Right kidney (tissue), 9 donors: Measurements from ENCODE around the gene FAM131B.
"Not testable (repeated sequence)": the region's sequence is repeated elsewhere in the genome, so short reads cannot be mapped to it uniquely, and the experiment has no call there.

ENCODE experiments used
- DNase-seq: peaks from one replicate; pipeline ENCODE4 v3.0.0-alpha.2; 2016
- long read RNA-seq, 8 donors: transcript quantifications; one replicate each; lab custom pipeline, GENCODE V29; 2026

FAM131B gene
- long read RNA-seq, donor 1, result 0 reads
- long read RNA-seq, donor 2, result 0 reads
- long read RNA-seq, donor 3, result 0 reads
- long read RNA-seq, donor 4, result 0 reads
- long read RNA-seq, donor 5, result 0 reads
- long read RNA-seq, donor 6, partial matches to known transcripts, result 215 of 245 reads
- long read RNA-seq, donor 6, other reads (novel, unspliced or antisense), result 30 of 245 reads
- long read RNA-seq, donor 7, result 0 reads
- long read RNA-seq, donor 8, result 0 reads

DNA sequence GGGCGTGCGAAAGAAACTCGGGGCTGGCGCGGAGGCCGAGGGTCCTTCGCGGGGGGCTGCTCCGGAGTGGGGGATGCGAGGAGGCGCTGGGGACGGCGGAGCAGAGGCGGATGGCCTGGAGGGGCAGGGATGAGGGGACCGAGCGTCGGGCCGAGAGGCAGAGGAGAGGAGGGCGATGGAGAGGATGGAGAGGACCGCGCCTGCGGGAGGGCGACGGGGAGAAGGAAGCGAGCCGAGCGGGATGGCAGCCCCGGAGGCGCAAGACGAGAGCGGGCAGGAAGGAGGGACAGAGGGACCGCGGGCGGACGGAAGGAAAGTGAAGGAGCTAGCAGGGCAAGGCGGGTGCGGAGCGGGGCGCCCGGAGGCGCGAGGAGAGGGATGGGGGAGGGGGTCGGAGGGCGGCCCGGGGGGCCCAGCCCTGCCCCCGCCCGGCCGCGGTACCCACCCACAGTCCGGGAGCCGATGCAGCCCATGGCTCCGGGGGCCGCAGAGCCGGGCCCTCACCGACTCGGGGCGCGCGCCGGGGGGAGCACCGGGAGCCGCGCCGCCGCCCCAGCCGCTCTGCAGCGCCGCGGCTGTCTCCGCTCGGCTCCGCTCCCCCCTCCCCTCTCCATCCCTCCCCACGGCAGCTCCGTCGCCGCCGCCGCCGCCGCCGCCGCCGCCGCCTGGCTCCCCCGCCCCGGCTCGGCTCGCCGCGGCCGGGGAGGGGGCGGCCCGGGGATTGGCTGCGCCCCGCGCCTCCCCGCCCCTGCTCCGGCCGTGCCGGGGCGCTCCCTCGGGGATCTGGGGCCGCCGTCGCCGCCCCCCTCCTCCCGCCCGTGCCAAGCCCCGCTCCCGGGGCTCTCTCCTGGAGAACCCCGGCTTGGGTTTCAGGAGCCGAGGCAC is at the start of gene FAM131B:
Gene FAM131B (minus strand): TSS at position 583 of the 885 bp plus-strand sequence. CDS start 110 bp downstream, at position 473.
- no peak for DNase-seq

- DNase-seq, result no peak
Measured at GRCh38 chr7:143411976-143412708, 49.6 kb upstream of the FAM131B start.

- DNase-seq, result no peak
Measured at GRCh38 chr7:143410521-143411004, 48.0 kb upstream of the FAM131B start.

- no peak for DNase-seq
Measured at GRCh38 chr7:143408686-143409561, 46.4 kb upstream of the FAM131B start, which contains the start of gene EPHA1. EPHA1 (minus strand) TSS chr7:143408856; CDS start chr7:143408805, 51 bp downstream.

- DNase-seq, result no peak
Measured at GRCh38 chr7:143408252-143408685, 45.8 kb upstream of the FAM131B start.

DNA sequence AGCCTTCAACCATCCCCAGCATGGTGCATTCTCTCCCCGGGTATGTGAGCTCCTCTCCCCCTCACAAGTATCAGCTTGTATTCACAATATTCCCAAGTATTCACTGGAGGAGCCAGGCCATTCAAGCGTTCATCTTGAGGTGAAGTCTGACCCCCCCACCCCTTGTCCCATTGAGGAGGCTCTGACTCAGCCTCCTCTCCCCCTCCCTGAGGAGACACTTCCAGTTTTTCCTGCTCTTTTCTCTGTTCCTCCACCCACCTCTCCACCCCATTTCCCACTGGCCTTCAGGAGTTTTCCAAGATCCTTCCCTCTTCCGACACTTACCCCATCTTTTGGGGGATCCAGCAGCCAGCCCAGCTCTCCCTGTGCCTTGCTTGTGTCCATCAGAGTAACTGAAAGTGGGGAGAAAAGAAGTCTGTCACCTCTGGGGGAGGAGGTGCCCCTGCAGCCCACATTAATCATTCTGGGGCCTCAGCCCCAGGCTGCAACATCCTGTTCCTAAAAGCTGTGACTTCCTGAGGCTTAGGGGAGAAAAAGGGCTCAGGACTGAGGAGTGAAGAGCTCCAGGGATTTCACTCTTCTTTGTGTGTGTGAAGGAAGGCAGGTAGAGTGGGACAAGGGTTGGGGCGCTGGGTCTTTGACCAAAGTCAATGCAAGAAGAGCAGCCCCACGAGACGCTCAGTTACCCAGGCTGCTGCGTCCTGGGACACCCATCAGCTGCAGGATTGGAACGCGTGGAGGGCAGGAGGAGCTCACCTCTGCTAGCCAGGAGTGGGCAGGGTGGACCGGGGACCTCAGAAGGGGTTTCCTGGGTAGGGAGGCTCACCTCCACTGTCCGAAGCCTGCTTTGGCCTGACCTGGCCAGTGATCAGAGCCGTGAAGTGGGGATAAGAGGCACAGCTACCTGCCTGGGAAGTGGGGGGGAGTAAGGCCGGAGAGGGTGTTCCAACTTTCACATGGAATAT is 45.1 kb upstream of the FAM131B start:
- no peak for DNase-seq

- no peak for DNase-seq
Measured at GRCh38 chr7:143406002-143406357, 43.5 kb upstream of the FAM131B start.

GRCh38 chr7:143405173-143406001 is 42.9 kb upstream of the FAM131B start:
- DNase-seq, result peak; percentile 60

- DNase-seq, result not testable (repeated sequence)
Measured at GRCh38 chr7:143402233-143402632, 39.7 kb upstream of the FAM131B start.

GRCh38 chr7:143401265-143401664 is 38.8 kb upstream of the FAM131B start:
- DNase-seq, result no peak

DNA sequence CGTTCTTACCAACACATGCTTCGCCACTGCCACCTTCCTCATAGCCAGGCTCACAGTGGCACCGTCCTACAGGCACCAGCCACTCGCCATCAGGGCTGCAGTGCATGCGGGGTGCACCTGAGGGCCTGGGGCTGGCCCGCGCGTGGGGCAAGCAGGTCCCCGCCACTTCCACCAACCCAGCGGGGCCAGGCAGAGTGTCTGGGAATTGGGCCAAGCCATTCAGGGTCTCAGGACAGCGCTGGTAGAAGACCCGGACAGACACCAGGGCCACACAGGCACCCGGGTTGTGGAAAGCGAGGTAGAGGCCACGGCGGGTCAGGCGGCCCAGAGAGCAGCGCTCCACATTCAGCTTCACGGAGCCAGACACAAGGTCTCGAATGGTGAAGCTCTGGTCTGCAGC is 37.1 kb upstream of the FAM131B start:
- no peak for DNase-seq

GRCh38 chr7:143399151-143399550 is 36.6 kb upstream of the FAM131B start:
- DNase-seq, result no peak

GRCh38 chr7:143398616-143399015 is 36.1 kb upstream of the FAM131B start:
- DNase-seq, result no peak

GRCh38 chr7:143397710-143398530 is 35.4 kb upstream of the FAM131B start:
- no peak for DNase-seq

DNA sequence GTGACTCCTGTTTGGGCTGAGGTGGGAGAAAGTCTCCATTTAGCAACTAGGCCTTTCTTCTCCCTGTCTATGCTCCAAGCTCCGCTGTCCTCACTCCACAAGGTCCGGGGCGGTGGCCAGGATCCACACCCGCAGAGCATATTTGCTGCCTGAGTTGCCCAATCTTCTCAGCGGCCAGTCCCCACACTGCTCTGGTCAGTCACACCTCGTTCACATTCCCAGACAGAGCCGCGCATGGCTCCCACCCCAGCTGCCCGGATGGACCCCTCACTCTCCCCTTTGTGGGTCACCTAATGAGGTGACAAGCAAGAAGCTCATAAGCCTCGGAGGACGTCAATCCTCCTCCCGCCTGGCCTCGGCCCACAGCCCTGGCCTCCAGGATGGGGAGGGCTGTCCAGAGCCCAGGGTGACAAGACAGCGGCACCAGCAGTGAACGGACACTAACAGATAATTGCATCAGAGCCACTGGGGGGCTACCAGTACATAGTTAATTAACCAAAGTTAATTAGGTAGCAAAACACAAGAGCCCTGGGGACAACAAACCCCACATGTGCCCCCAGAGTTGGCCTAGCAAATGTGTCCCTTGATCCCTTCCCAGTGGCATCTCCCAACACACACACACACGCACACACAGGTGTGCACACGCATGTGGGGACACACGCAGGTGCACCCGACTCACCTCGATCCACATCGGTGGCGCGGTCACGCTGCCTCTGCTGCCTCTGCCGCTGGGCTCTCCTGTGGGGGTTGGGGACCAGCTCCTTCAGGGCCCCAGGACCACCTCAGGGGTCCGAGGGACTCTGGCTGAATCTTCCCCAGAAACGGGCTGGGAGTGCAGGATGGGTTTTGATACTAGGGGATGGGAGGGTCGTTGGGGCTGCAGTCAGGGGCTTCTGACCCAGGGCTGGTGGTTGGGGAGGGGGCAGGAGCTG is 34.4 kb upstream of the FAM131B start:
- no peak for DNase-seq

GRCh38 chr7:143396182-143396581 is 33.7 kb upstream of the FAM131B start:
- no peak for DNase-seq
